Lung (tissue), 12 donors: Measurements from ENCODE around the gene PAK4. TPM values are rescaled to one million over a fixed set of nuclear protein-coding genes. Genes with fewer than 3 reads are reported as not detected.

Experiments
- ATAC-seq: fragments of 200-7000 bp; cut with Tn5 transposase; one replicate; pipeline ENCODE4 v1.9.1; 2020; ENCODE audit warnings: moderate number of reproducible peaks; ENCODE audit not compliant: insufficient read depth, low FRiP score
- DNase-seq, 3 donors: peaks; one replicate each; pipeline ENCODE4 v3.0.0-alpha.2; 2013 to 2017
- H3K27ac ChIP-seq, 2 donors: one replicate each; pipeline ENCODE4 v1.5.1; 2013; ENCODE audit warnings: mild to moderate bottlenecking in 2 of 2, moderate library complexity in 2 of 2, control low read depth in 1 of 2, inconsistent platforms in 1 of 2, low read depth in 1 of 2, low read length in 1 of 2
- H3K27me3 ChIP-seq, 3 donors: one replicate each; pipeline ENCODE4 v1.5.1; 2013; ENCODE audit warnings: low read length in 2 of 3; ENCODE audit not compliant: control insufficient read depth in 3 of 3, insufficient read depth in 3 of 3
- H3K36me3 ChIP-seq, 4 donors: one replicate each; pipeline ENCODE4 v1.5.1; 2013; ENCODE audit warnings: low read length in 4 of 4, mild to moderate bottlenecking in 1 of 4, moderate library complexity in 1 of 4; ENCODE audit not compliant: control insufficient read depth in 4 of 4, insufficient read depth in 4 of 4
- H3K4me1 ChIP-seq, 5 donors: one replicate each; pipeline ENCODE4 v1.5.1; 2013; ENCODE audit warnings: low read length in 5 of 5, mild to moderate bottlenecking in 2 of 5, moderate library complexity in 1 of 5; ENCODE audit not compliant: control insufficient read depth in 5 of 5, insufficient read depth in 5 of 5
- H3K4me3 ChIP-seq: one replicate; pipeline ENCODE4 v1.5.1; 2013; ENCODE audit warnings: mild to moderate bottlenecking, control low read depth, moderate library complexity
- H3K9ac ChIP-seq, 2 donors: one replicate each; pipeline ENCODE4 v1.5.1; 2013; ENCODE audit warnings: low read length in 2 of 2, control low read depth in 1 of 2; ENCODE audit not compliant: insufficient read depth in 1 of 2
- H3K9me3 ChIP-seq, 4 donors: one replicate each; pipeline ENCODE4 v1.5.1; 2013; ENCODE audit warnings: low read length in 3 of 4, mild to moderate bottlenecking in 1 of 4, moderate library complexity in 1 of 4; ENCODE audit not compliant: control insufficient read depth in 4 of 4, insufficient read depth in 3 of 4
- CTCF ChIP-seq: IDR thresholded peaks from 2 replicates; pipeline ENCODE4 v1.5.1; 2012; ENCODE audit warnings: mild to moderate bottlenecking; ENCODE audit errors: control extremely low read depth, extremely low read depth
- WGBS, 2 donors: extraction: QIAGEN DNeasy Blood & Tissue Kit; methylation state at CpG; one replicate each; pipeline ENCODE4 v1.1.7; 2013; 5-methylcytosine and 5-hydroxymethylcytosine counted together
- polyA plus RNA-seq, 2 donors: library from polyadenylated mRNA; stranded (reverse); fragments of 200-250 nt; gene quantifications; one replicate each; pipeline ENCODE4 v1.2.1, GENCODE V29; 2013
- total RNA-seq, 2 donors: library from RNA; depleted of rRNA in 1 of 2; stranded (reverse); fragments of >200 nt in 1 of 2; gene quantifications; one replicate each; pipeline ENCODE4 v1.2.1, GENCODE V29; 2014 to 2021
- donor health status: control.
- donor health status: control.
- donor health status: Bipolar disorder and iron deficiency.
- donor health status: healthy.
- donor health status: DM: yes; HTN: yes; CAD: no.

PAK4 gene
- total and polyA plus RNA-seq, 4 donors, result 23.2 to 60.8 (median 36.7) TPM

- no peak for TF ChIP-seq CTCF
- DNase-seq (no peak), ATAC-seq (no peak)
- Histone ChIP-seq H3K4me1 (peaks cover 0 to 11% (median 5%) of the 10 kb centered on the region in 5 donors), H3K27ac (no peak overlapping the region), H3K4me3 (no peak overlapping the region), H3K36me3 (no peaks in the 10 kb centered on the region), H3K27me3 (peaks cover 11 to 39% (median 31%) of the 10 kb centered on the region in 3 donors), H3K9ac (no peak overlapping the region), H3K9me3 (no peaks in the 10 kb centered on the region)
- WGBS, 2 donors, result 2 to 3% methylated on average over 14 of the region's 14 CpGs
Measured at GRCh38 chr19:39083599-39083982, 42.0 kb upstream of the PAK4 start.

- WGBS, 2 donors, result 6 to 9% methylated on average over 38 to 54 of the region's 54 CpGs
- TF ChIP-seq CTCF, result no peak
- no peaks in the 10 kb centered on the region for H3K36me3 ChIP-seq
- H3K4me3 ChIP-seq, result no peak within 1 kb of the TSS
- no peak for ATAC-seq
- peaks cover 11 to 39% (median 31%) of the 10 kb centered on the region in 3 donors for H3K27me3 ChIP-seq
- no peak within 1 kb of the TSS for H3K9ac ChIP-seq
- no peak within 1 kb of the TSS for H3K27ac ChIP-seq
- H3K4me1 ChIP-seq, result peaks cover 0 to 11% (median 5%) of the 10 kb centered on the region in 5 donors
- DNase-seq, result no peak
- no peaks in the 10 kb centered on the region for H3K9me3 ChIP-seq
Measured at GRCh38 chr19:39083983-39084731, 41.4 kb upstream of the PAK4 start, which contains the start of gene ACP7. ACP7 (plus strand) TSS chr19:39084368; CDS start chr19:39085270, 902 bp downstream.

GRCh38 chr19:39084732-39085080 is 40.9 kb upstream of the PAK4 start:
- no peak overlapping the region for H3K4me3 ChIP-seq
- H3K27me3 ChIP-seq, result peaks cover 11 to 44% (median 31%) of the 10 kb centered on the region in 3 donors
- ATAC-seq (no peak), DNase-seq (no peak)
- no peaks in the 10 kb centered on the region for H3K36me3 ChIP-seq
- peaks cover 0 to 11% (median 5%) of the 10 kb centered on the region in 5 donors for H3K4me1 ChIP-seq
- no peak for TF ChIP-seq CTCF
- WGBS, 2 donors, result 65 to 69% methylated on average over 7 of the region's 7 CpGs
- H3K27ac ChIP-seq, result no peak overlapping the region
- H3K9me3 ChIP-seq, result no peaks in the 10 kb centered on the region
- H3K9ac ChIP-seq, result no peak overlapping the region
